H1 (cell line): ENCODE data around the gene UBASH3B. TPM values are rescaled to one million over a fixed set of nuclear protein-coding genes. Genes with fewer than 3 reads are reported as not detected.

Source experiments
- CTCF ChIA-PET: fragments of 300-600 bp; sonication (Branson Sonifier 250); formaldehyde crosslinking; loops from one replicate; lab custom pipeline; 2021; ENCODE audit not compliant: partially characterized antibody; lab: Charles Lee
- POLR2A ChIA-PET: fragments of 300-600 bp; sonication (Branson Sonifier 250); formaldehyde crosslinking; loops from one replicate; lab custom pipeline; 2021; ENCODE audit warnings: inconsistent platforms; ENCODE audit not compliant: partially characterized antibody; lab: Charles Lee
- DNase-seq, 2 experiments: peaks; one replicate each; pipeline versions ENCODE4 v3.0.0 to v3.0.0-alpha.2; 2010 to 2022; ENCODE audit warnings: low spot score in 2 of 2, low read depth in 1 of 2, mixed read lengths in 1 of 2
- FAIRE-seq: peaks from 2 replicates; lab custom pipeline; 2011; peaks lifted over from hg19 to GRCh38; lab: Jason Lieb, UNC
- H2AFZ ChIP-seq: 2 replicates; pipeline ENCODE4 v1.8.1; 2012; ENCODE audit warnings: low read length, inconsistent platforms
- H2AK5ac ChIP-seq: 2 replicates; pipeline ENCODE4 v1.6.1; 2013; ENCODE audit warnings: low read depth, low read length
- H2BK120ac ChIP-seq: replicated peaks from 2 replicates; pipeline ENCODE3; 2013; ENCODE audit warnings: low read depth, low read length, inconsistent platforms
- H2BK12ac ChIP-seq: 2 replicates; pipeline ENCODE4 v1.6.1; 2013; ENCODE audit warnings: low read depth, low read length
- H2BK15ac ChIP-seq: 2 replicates; pipeline ENCODE4 v1.6.1; 2013; ENCODE audit warnings: low read length
- H2BK20ac ChIP-seq: 2 replicates; pipeline ENCODE4 v1.6.1; 2013; ENCODE audit warnings: low read length
- H2BK5ac ChIP-seq: 2 replicates; pipeline ENCODE4 v1.6.1; 2013; ENCODE audit warnings: low read depth, low read length
- H3K14ac ChIP-seq: 2 replicates; pipeline ENCODE4 v1.6.1; 2013; ENCODE audit warnings: inconsistent platforms; ENCODE audit not compliant: insufficient read length
- H3K18ac ChIP-seq: 2 replicates; pipeline ENCODE4 v1.6.1; 2013; ENCODE audit warnings: low read length; ENCODE audit errors: extremely low read depth
- H3K23ac ChIP-seq: 2 replicates; pipeline ENCODE4 v1.6.1; 2013; ENCODE audit warnings: inconsistent platforms; ENCODE audit not compliant: insufficient read length
- H3K23me2 ChIP-seq: 2 replicates; pipeline ENCODE4 v1.6.1; 2013; ENCODE audit warnings: low read depth, low read length
- H3K27ac ChIP-seq: 2 replicates; pipeline ENCODE4 v1.6.1; 2011; ENCODE audit warnings: low read depth, low read length, inconsistent platforms
- H3K27me3 ChIP-seq, 4 experiments: replicated peaks in 1 of 4; 1 replicate in 1 of 4; 2 replicates in 3 of 4; pipeline versions ENCODE4 v1.6.1 to v1.8.1; 2011 to 2013; ENCODE audit warnings: low read length in 3 of 4, mild to moderate bottlenecking in 3 of 4, inconsistent platforms in 2 of 4, mixed read lengths in 2 of 4, moderate library complexity in 1 of 4; ENCODE audit not compliant: control insufficient read depth in 3 of 4, insufficient read depth in 3 of 4; ENCODE audit errors: extremely low read depth in 1 of 4
- H3K36me3 ChIP-seq, 4 experiments: 2 replicates each; pipeline versions ENCODE4 v1.6.1 to v1.8.1; 2011 to 2013; ENCODE audit warnings: mild to moderate bottlenecking in 4 of 4, low read length in 3 of 4, moderate library complexity in 2 of 4, control low read depth in 1 of 4, inconsistent platforms in 1 of 4; ENCODE audit not compliant: insufficient read depth in 4 of 4, control insufficient read depth in 2 of 4
- H3K4ac ChIP-seq: replicated peaks from 2 replicates; pipeline ENCODE3; 2013; ENCODE audit warnings: low read length, low read depth, mixed read lengths, inconsistent platforms; ENCODE audit not compliant: insufficient read length
- H3K4me1 ChIP-seq, 4 experiments: replicated peaks in 1 of 4; 1 replicate in 1 of 4; 2 replicates in 3 of 4; pipeline versions ENCODE4 v1.6.1 to v1.8.1; 2011 to 2013; ENCODE audit warnings: low read length in 3 of 4, inconsistent platforms in 2 of 4, mixed read lengths in 1 of 4; ENCODE audit not compliant: insufficient read depth in 4 of 4, control insufficient read depth in 3 of 4
- H3K4me2 ChIP-seq, 2 experiments: 2 replicates each; pipeline versions ENCODE4 v1.6.1 to v1.8.1; 2011 to 2013; ENCODE audit warnings: low read depth in 2 of 2, low read length in 2 of 2, control low read depth in 1 of 2, inconsistent platforms in 1 of 2, mild to moderate bottlenecking in 1 of 2; ENCODE audit not compliant: insufficient read depth in 1 of 2
- H3K4me3 ChIP-seq, 4 experiments: fragments of 200-600, 300-600 bp in 1 of 4; sonication (generic), shearing (Covaris generic), sonication (Bioruptor Twin) in 1 of 4; 2 replicates each; pipeline versions ENCODE4 v1.5.1 to v1.8.1; 2011 to 2016; ENCODE audit warnings: low read length in 4 of 4, low read depth in 3 of 4, control low read depth in 2 of 4, inconsistent platforms in 2 of 4, mild to moderate bottlenecking in 2 of 4, mixed read lengths in 1 of 4, moderate library complexity in 1 of 4; ENCODE audit not compliant: insufficient read depth in 2 of 4; ENCODE audit errors: extremely low read depth in 1 of 4
- H3K56ac ChIP-seq: replicated peaks from 2 replicates; pipeline ENCODE3; 2013; ENCODE audit warnings: low read depth, mild to moderate bottlenecking, mixed read lengths, low read length, inconsistent platforms; ENCODE audit not compliant: insufficient read length
- H3K79me1 ChIP-seq: 2 replicates; pipeline ENCODE4 v1.6.1; 2013; ENCODE audit warnings: low read depth, low read length, control low read depth
- H3K79me2 ChIP-seq, 2 experiments: 2 replicates each; pipeline versions ENCODE4 v1.6.1 to v1.8.1; 2012 to 2013; ENCODE audit warnings: low read length in 2 of 2, mild to moderate bottlenecking in 2 of 2, inconsistent platforms in 1 of 2; ENCODE audit not compliant: insufficient read depth in 2 of 2, control insufficient read depth in 1 of 2
- H3K9ac ChIP-seq, 4 experiments: replicated peaks in 1 of 4; 1 replicate in 1 of 4; 2 replicates in 3 of 4; pipeline versions ENCODE4 v1.6.1 to v1.8.1; 2011 to 2013; ENCODE audit warnings: low read depth in 3 of 4, low read length in 3 of 4, control low read depth in 2 of 4, mild to moderate bottlenecking in 2 of 4, moderate library complexity in 2 of 4, inconsistent platforms in 1 of 4; ENCODE audit errors: extremely low read depth in 1 of 4
- H3K9me3 ChIP-seq, 2 experiments: 2 replicates each; pipeline versions ENCODE4 v1.6.1 to v1.8.1; 2012 to 2013; ENCODE audit warnings: mild to moderate bottlenecking in 2 of 2, moderate library complexity in 2 of 2, control low read depth in 1 of 2, inconsistent platforms in 1 of 2, low read depth in 1 of 2, low read length in 1 of 2, mixed read lengths in 1 of 2; ENCODE audit not compliant: insufficient read depth in 2 of 2
- H4K20me1 ChIP-seq, 2 experiments: replicated peaks in 1 of 2; 2 replicates each; pipeline versions ENCODE3 to v1.8.1; 2011 to 2013; ENCODE audit warnings: inconsistent platforms in 2 of 2, low read length in 2 of 2, mild to moderate bottlenecking in 1 of 2; ENCODE audit not compliant: insufficient read depth in 2 of 2, control insufficient read depth in 1 of 2
- H4K5ac ChIP-seq: 2 replicates; pipeline ENCODE4 v1.6.1; 2013; ENCODE audit warnings: low read length, low read depth, mixed read lengths, inconsistent platforms; ENCODE audit not compliant: insufficient read length
- H4K8ac ChIP-seq: 2 replicates; pipeline ENCODE4 v1.8.0; 2013; ENCODE audit warnings: mild to moderate bottlenecking, moderate library complexity, low read length, inconsistent platforms; ENCODE audit not compliant: insufficient read depth; ENCODE audit errors: extremely low read depth
- H4K91ac ChIP-seq: replicated peaks from 2 replicates; pipeline ENCODE3; 2013; ENCODE audit warnings: low read length, mixed read lengths, inconsistent platforms; ENCODE audit not compliant: insufficient read length
- ATF3 ChIP-seq: IDR thresholded peaks from 2 replicates; pipeline ENCODE4 v1.6.1; 2011; ENCODE audit warnings: low read depth, mild to moderate bottlenecking, low read length; ENCODE audit not compliant: insufficient read depth
- CBX8 ChIP-seq: fragments of 300-800, 300-1000 bp; sonication (generic); IDR thresholded peaks from 2 replicates; pipeline ENCODE4 v1.7.1; 2016; ENCODE audit warnings: low read depth, low read length, borderline replicate concordance
- CEBPB ChIP-seq: IDR thresholded peaks from 2 replicates; pipeline ENCODE4 v1.6.1; 2012; ENCODE audit warnings: low read depth, low read length
- EGR1 ChIP-seq: IDR thresholded peaks from 2 replicates; pipeline ENCODE4 v1.6.1; 2011; ENCODE audit warnings: low read depth, low read length, borderline replicate concordance
- PHF8 ChIP-seq: fragments of 200-600 bp; sonication (generic); conservative IDR thresholded peaks from 2 replicates; pipeline ENCODE4 v1.7.1; 2012; ENCODE audit warnings: low read depth, mild to moderate bottlenecking, inconsistent platforms, low read length, moderate library complexity
- POLR2A ChIP-seq, 2 experiments: IDR thresholded peaks; 1 replicate in 1 of 2; 2 replicates in 1 of 2; pipeline ENCODE4 v1.6.1; 2011; ENCODE audit warnings: low read depth in 2 of 2, low read length in 2 of 2, mild to moderate bottlenecking in 2 of 2; ENCODE audit errors: control extremely low read depth in 1 of 2
- POU5F1 ChIP-seq: IDR thresholded peaks from 2 replicates; pipeline ENCODE4 v1.6.1; 2011; ENCODE audit warnings: low read depth, mild to moderate bottlenecking, low read length, moderate library complexity
- RXRA ChIP-seq: IDR thresholded peaks from 2 replicates; pipeline ENCODE4 v1.6.1; 2011; ENCODE audit warnings: low read depth, mild to moderate bottlenecking, low read length, moderate library complexity; ENCODE audit not compliant: insufficient read depth
- SP4 ChIP-seq: IDR thresholded peaks from 2 replicates; pipeline ENCODE4 v1.6.1; 2012; ENCODE audit warnings: low read length, inconsistent platforms
- SRF ChIP-seq: IDR thresholded peaks from 2 replicates; pipeline ENCODE4 v1.6.1; 2011; ENCODE audit warnings: mild to moderate bottlenecking, low read depth, low read length, moderate library complexity
- WGBS, 2 experiments: shearing (Covaris generic) in 1 of 2; methylation state at CpG; one replicate each; pipeline versions ENCODE4 v1.1.6 to v1.1.7; 2013 to 2015; ENCODE audit warnings: low lambda C conversion rate in 2 of 2, mixed read lengths in 2 of 2, inconsistent platforms in 1 of 2, low coverage in 1 of 2, missing lambda C conversion rate in 1 of 2; ENCODE audit not compliant: insufficient replicate concordance in 2 of 2, insufficient coverage in 1 of 2, insufficient read length in 1 of 2; ENCODE audit errors: extremely low coverage in 1 of 2, missing lambda C conversion rate in 1 of 2; 5-methylcytosine and 5-hydroxymethylcytosine counted together
- polyA plus RNA-seq, 7 experiments: library from polyadenylated mRNA; depleted of rRNA in 3 of 7; stranded (reverse) in 5 of 7; unstranded in 2 of 7; fragments of >200 nt in 5 of 7; fragments of 200-250 nt in 2 of 7; gene quantifications; 1 replicate in 5 of 7; 2 replicates in 1 of 7; 4 replicates in 1 of 7; pipeline versions ENCODE4 v1.2.1 to v1.2.3, GENCODE V29; 2011 to 2013; ENCODE audit warnings: missing spikeins in 2 of 7, mixed read lengths in 2 of 7
- total RNA-seq: library from RNA; stranded (reverse); fragmentation: NEBNext Ultra II Directional; extraction: Animal tissue kit (Norgen Biotek cat#: 25700); gene quantifications from 2 replicates; pipeline ENCODE4 v1.2.1, GENCODE V29; 2021
- TF ChIP-seq, protein P1 (sequence below): IDR thresholded peaks from 2 replicates; pipeline ENCODE4 v1.6.1; 2011; ENCODE audit warnings: low read length, improper control_type of control experiment

The UBASH3B gene
- total and polyA plus RNA-seq, 2 of the 8 experiments (the other 6 are each of a cell fraction or from before 2014, with no cell fraction given): 7.5 to 9.5 TPM

DNA sequence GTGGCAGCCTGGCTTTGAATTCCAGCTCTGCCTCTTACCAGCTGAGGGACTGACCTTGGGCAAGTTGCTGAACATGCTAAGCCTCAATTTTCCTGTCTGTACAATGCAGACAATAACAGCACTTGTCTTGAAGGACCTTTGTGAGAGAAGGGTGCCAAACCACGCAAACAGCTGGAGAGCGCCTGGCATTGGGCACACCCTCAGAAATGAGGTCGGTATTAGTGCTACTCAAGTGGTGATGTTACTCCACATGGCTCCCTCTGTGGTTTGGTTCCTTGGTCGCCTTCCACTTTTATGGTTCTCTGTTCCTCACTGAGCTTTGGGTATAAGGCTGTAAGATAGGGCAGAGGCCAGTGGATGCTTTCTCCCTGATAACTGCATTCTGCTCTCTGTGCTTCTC, 8.2 kb downstream of the UBASH3B start:
- no peak overlapping the region for H4K5ac ChIP-seq
- H3K36me3 ChIP-seq: no peaks in the 10 kb centered on the region
- H3K4me1 ChIP-seq: no peaks in the 10 kb centered on the region; a peak in 2 of 7 replicates
- H3K9me3 ChIP-seq: 0 out of 4 replicates have a peak, but pooled peaks cover 0 to under 1% of the 10 kb centered on the region in 2 experiments
- no peak overlapping the region for H3K9ac ChIP-seq
- H3K23me2 ChIP-seq: no peaks in the 10 kb centered on the region
- no peak overlapping the region for H2AFZ ChIP-seq
- no peak overlapping the region for H3K23ac ChIP-seq
- no peak overlapping the region for H2AK5ac ChIP-seq
- H2BK120ac ChIP-seq: no peak overlapping the region
- peaks cover 2% of the 10 kb centered on the region; the same call in 1 of the 2 replicates for H3K79me1 ChIP-seq
- H2BK5ac ChIP-seq: no peak overlapping the region
- H3K4me3 ChIP-seq: no peak overlapping the region
- H3K27ac ChIP-seq: no peak overlapping the region
- peaks cover 0 to 2% of the 10 kb centered on the region in 2 experiments for H4K20me1 ChIP-seq
- H2BK15ac ChIP-seq: no peak overlapping the region
- no peaks in the 10 kb centered on the region for H3K27me3 ChIP-seq
- POLR2A ChIA-PET: interaction anchor here (1.1 kb wide), 1 partner anchor 84 kb away, joined by 3 read pairs; no protein-coding TSS in a partner anchor
- no peak overlapping the region for H3K18ac ChIP-seq
- no peak overlapping the region for H3K14ac ChIP-seq
- H2BK20ac ChIP-seq: no peak overlapping the region
- no peak overlapping the region for H3K4me2 ChIP-seq
- 98% methylated on average over 4 of the region's 4 CpGs; no CpG with 5 or more reads in 1 of the 2 experiments for WGBS, 2 experiments
- no peak for FAIRE-seq
- no peak for DNase-seq
- CTCF ChIA-PET: interaction anchor here (0.7 to 6.0 kb wide), 12 partner anchors 9 to 389 kb away, joined by 3 to 47 read pairs (median 5); no protein-coding TSS in a partner anchor
- TF ChIP-seq CEBPB (no peak), RXRA (no peak), POLR2A (IDR thresholded peaks at IDR 0.05; ENCODE audit: control extremely low read depth in 1 of 2, low read depth in 2 of 2, low read length in 2 of 2) (no peak), SP4 (no peak), ATF3 (no peak), POU5F1 (no peak), CBX8 (no peak), PHF8 (no peak), SRF (no peak), EGR1 (no peak)
- TF ChIP-seq, protein P1, sequence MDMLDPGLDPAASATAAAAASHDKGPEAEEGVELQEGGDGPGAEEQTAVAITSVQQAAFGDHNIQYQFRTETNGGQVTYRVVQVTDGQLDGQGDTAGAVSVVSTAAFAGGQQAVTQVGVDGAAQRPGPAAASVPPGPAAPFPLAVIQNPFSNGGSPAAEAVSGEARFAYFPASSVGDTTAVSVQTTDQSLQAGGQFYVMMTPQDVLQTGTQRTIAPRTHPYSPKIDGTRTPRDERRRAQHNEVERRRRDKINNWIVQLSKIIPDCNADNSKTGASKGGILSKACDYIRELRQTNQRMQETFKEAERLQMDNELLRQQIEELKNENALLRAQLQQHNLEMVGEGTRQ: no peak
- H3K79me2 ChIP-seq: no peaks in the 10 kb centered on the region; a peak in 1 of 4 replicates
- no peak overlapping the region for H4K91ac ChIP-seq
- H3K4ac ChIP-seq: no peak overlapping the region
- H2BK12ac ChIP-seq: no peak overlapping the region
- H4K8ac ChIP-seq: no peak overlapping the region
- no peak overlapping the region for H3K56ac ChIP-seq
